Measurements from ENCODE around the gene MS4A14. TPM values are rescaled to one million over a fixed set of nuclear protein-coding genes. Genes with fewer than 3 reads are reported as not detected.

The MS4A14 gene
- total RNA-seq, 2 experiments from 2014 or later: not detected

GRCh38 chr11:60367009-60367408 lies 29.2 kb upstream of the MS4A14 start:
- no peaks in the 10 kb centered on the region for H3K4me1 Mint-ChIP-seq (ENCODE audit: low read depth)
- H3K36me3 ChIP-seq (ENCODE audit: insufficient read depth, low read length): no peaks in the 10 kb centered on the region
- ATAC-seq (ENCODE audit: poor library complexity) (no peak), DNase-seq (peak in 2 of 14 experiments; percentile 40 to 55)
- no peak overlapping the region for H3K27ac ChIP-seq (ENCODE audit: low read depth in 1 of 2, low read length in 2 of 2)
- ChIA-PET POLR2A (no interaction called here), CTCF (interaction anchor here (0.7 to 1.2 kb wide), 2 partner anchors 13 to 98 kb away, joined by 3 read pairs; no protein-coding TSS in a partner anchor)
- no peak overlapping the region for H3K4me3 ChIP-seq (ENCODE audit: low read length)
- intact Hi-C loops (cut with DNase I, micrococcal nuclease): no loop called here
- H3K4me1 ChIP-seq (ENCODE audit: insufficient read depth, low read length): no peaks in the 10 kb centered on the region
- peaks cover 22% of the 10 kb centered on the region for H3K27me3 Mint-ChIP-seq
- H3K9me3 Mint-ChIP-seq: no peaks in the 10 kb centered on the region
- no peak overlapping the region for H3K4me3 Mint-ChIP-seq
- no peak overlapping the region for H3K27ac Mint-ChIP-seq
- TF ChIP-seq, protein P1, sequence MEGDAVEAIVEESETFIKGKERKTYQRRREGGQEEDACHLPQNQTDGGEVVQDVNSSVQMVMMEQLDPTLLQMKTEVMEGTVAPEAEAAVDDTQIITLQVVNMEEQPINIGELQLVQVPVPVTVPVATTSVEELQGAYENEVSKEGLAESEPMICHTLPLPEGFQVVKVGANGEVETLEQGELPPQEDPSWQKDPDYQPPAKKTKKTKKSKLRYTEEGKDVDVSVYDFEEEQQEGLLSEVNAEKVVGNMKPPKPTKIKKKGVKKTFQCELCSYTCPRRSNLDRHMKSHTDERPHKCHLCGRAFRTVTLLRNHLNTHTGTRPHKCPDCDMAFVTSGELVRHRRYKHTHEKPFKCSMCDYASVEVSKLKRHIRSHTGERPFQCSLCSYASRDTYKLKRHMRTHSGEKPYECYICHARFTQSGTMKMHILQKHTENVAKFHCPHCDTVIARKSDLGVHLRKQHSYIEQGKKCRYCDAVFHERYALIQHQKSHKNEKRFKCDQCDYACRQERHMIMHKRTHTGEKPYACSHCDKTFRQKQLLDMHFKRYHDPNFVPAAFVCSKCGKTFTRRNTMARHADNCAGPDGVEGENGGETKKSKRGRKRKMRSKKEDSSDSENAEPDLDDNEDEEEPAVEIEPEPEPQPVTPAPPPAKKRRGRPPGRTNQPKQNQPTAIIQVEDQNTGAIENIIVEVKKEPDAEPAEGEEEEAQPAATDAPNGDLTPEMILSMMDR (IDR thresholded peaks at IDR 0.05): no peak
- no peaks in the 10 kb centered on the region for H3K9me3 ChIP-seq (ENCODE audit: control insufficient read depth in 1 of 2, insufficient read depth in 1 of 2, low read length in 2 of 2)
- H3K36me3 Mint-ChIP-seq (ENCODE audit: low read depth): no peaks in the 10 kb centered on the region
- peaks cover 3 to 4% of the 10 kb centered on the region in 2 experiments for H3K27me3 ChIP-seq (ENCODE audit: control insufficient read depth in 1 of 2, insufficient read depth in 2 of 2, low read length in 2 of 2)

DNA sequence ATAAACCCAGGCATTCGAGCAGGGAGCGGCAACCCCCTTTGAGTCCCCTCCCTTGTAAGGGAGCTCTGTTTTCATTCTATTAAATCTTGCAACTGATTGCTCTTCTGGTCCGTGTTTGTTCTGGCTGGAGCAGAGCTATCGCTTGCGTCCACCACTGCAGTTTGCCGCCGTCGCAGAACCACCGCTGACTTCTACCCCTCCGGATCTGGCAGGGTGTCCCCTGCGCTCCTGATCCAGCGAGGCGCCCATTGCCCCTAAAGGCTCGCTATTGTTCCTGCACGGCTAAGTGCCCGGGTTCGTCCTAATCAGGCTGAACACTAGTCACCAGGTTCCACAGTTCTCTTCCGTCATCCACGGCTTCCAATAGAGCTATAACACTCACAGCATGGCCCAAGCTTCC lies 28.4 kb upstream of the MS4A14 start:
- intact Hi-C loops (cut with DNase I, micrococcal nuclease): no loop called here
- TF ChIP-seq, protein P1 (IDR thresholded peaks at IDR 0.05): no peak
- Mint-ChIP-seq H3K27ac (no peak overlapping the region), H3K4me1 (ENCODE audit: low read depth) (no peaks in the 10 kb centered on the region), H3K4me3 (no peak overlapping the region), H3K36me3 (ENCODE audit: low read depth) (no peaks in the 10 kb centered on the region), H3K9me3 (no peaks in the 10 kb centered on the region), H3K27me3 (peaks cover 24% of the 10 kb centered on the region)
- H3K4me3 ChIP-seq (ENCODE audit: low read length): no peak overlapping the region
- peaks cover 3 to 4% of the 10 kb centered on the region in 2 experiments for H3K27me3 ChIP-seq (ENCODE audit: control insufficient read depth in 1 of 2, insufficient read depth in 2 of 2, low read length in 2 of 2)
- H3K36me3 ChIP-seq (ENCODE audit: insufficient read depth, low read length): no peaks in the 10 kb centered on the region
- POLR2A ChIA-PET: no interaction called here
- no peak overlapping the region for H3K27ac ChIP-seq (ENCODE audit: low read depth in 1 of 2, low read length in 2 of 2)
- ATAC-seq (ENCODE audit: poor library complexity) (no peak), DNase-seq (no peak)
- no peaks in the 10 kb centered on the region for H3K9me3 ChIP-seq (ENCODE audit: control insufficient read depth in 1 of 2, insufficient read depth in 1 of 2, low read length in 2 of 2)
- no peaks in the 10 kb centered on the region for H3K4me1 ChIP-seq (ENCODE audit: insufficient read depth, low read length)
- CTCF ChIA-PET: interaction anchor here (1.2 kb wide), 1 partner anchor 12 kb away, joined by 3 read pairs; no protein-coding TSS in a partner anchor

- H3K36me3 Mint-ChIP-seq (ENCODE audit: low read depth): no peaks in the 10 kb centered on the region
- intact Hi-C loops (cut with DNase I, micrococcal nuclease): no loop called here
- no peak overlapping the region for H3K4me3 Mint-ChIP-seq
- ChIA-PET POLR2A (no interaction called here), CTCF (no interaction called here)
- peaks cover 0 to 8% of the 10 kb centered on the region in 2 experiments for H3K27me3 ChIP-seq (ENCODE audit: control insufficient read depth in 1 of 2, insufficient read depth in 2 of 2, low read length in 2 of 2)
- no peaks in the 10 kb centered on the region for H3K4me1 ChIP-seq (ENCODE audit: insufficient read depth, low read length)
- H3K36me3 ChIP-seq (ENCODE audit: insufficient read depth, low read length): no peaks in the 10 kb centered on the region
- peaks cover 12% of the 10 kb centered on the region for H3K27me3 Mint-ChIP-seq
- no peak overlapping the region for H3K27ac ChIP-seq (ENCODE audit: low read depth in 1 of 2, low read length in 2 of 2)
- H3K27ac Mint-ChIP-seq: no peak overlapping the region
- no peaks in the 10 kb centered on the region for H3K9me3 Mint-ChIP-seq
- no peak overlapping the region for H3K4me3 ChIP-seq (ENCODE audit: low read length)
- no peaks in the 10 kb centered on the region for H3K9me3 ChIP-seq (ENCODE audit: control insufficient read depth in 1 of 2, insufficient read depth in 1 of 2, low read length in 2 of 2)
- ATAC-seq (ENCODE audit: poor library complexity): no peak
- H3K4me1 Mint-ChIP-seq (ENCODE audit: low read depth): no peaks in the 10 kb centered on the region
- no peak for DNase-seq
- TF ChIP-seq, protein P1 (IDR thresholded peaks at IDR 0.05): no peak
These were observed 25.9 kb upstream of the MS4A14 start for GRCh38 chr11:60370252-60370810.
